ENCODE measurements around the gene RBMX.

DNA sequence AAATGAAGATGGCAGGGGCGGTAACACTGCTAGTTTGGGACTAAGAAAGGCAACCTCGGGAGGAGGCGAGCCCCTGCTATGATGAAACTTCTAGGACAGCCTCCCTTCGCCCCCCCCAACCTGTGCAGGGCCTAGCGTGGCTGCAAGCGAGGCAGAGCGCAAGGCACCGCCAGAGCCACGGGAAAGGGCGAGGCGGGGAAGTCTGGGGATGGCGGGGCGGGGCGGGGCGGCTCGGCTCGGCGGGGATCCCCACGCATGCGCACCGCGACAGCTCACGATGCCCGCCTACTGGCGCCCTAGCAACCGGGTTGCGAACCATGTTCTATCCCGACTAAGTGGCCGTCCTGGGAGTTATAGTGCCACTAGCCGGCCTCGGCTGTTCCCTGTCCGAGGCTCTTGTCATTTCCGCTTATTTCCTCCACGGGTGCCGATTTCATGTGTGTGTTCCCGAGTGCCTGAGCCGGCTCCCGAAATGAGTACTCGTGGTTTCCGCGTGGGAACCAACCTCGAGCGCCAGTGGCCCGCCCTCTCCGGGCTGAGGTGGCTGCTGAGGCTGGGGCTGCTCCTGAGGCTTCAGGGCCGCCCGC, 28.7 kb upstream of the RBMX start:
- TF ChIP-seq POLR2A (IDR thresholded peaks at IDR 0.05) (no peak), POLR2AphosphoS5 (IDR thresholded peaks at IDR 0.05) (peak in 2 of 3 donors; percentile 4 to 24)

All from breast epithelium (tissue), 3 donors.